ENCODE measurements around the gene LTBP3. TPM values are rescaled to one million over a fixed set of nuclear protein-coding genes. Genes with fewer than 3 reads are reported as not detected.

Gene LTBP3
- total and polyA plus RNA-seq, 10 donors: 20.6 to 137 (median 87.5) TPM

DNA sequence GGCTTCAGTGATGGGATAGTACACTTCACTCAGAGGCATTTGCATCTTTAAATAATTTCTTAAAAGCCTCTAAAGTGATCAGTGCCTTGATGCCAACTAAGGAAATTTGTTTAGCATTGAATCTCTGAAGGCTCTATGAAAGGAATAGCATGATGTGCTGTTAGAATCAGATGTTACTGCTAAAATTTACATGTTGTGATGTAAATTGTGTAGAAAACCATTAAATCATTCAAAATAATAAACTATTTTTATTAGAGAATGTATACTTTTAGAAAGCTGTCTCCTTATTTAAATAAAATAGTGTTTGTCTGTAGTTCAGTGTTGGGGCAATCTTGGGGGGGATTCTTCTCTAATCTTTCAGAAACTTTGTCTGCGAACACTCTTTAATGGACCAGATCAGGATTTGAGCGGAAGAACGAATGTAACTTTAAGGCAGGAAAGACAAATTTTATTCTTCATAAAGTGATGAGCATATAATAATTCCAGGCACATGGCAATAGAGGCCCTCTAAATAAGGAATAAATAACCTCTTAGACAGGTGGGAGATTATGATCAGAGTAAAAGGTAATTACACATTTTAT is 54.7 kb downstream of the LTBP3 start:
- intact Hi-C loops (cut with DNase I; ENCODE audit: low total_unique reads): no loop called here
- Histone ChIP-seq H3K27me3 (replicated peaks in 1 of 7) (no peaks in the 10 kb centered on the region), H3K36me3 (peaks cover 0 to 62% (median 52%) of the 10 kb centered on the region in 6 donors), H3K27ac (peak overlapping the region in 7 of 8 donors; percentile 96 to 100 (median 99)), H3K4me3 (peak overlapping the region; percentile 67 to 93 (median 81)), H3K4me1 (peaks cover 31 to 65% (median 48%) of the 10 kb centered on the region in 6 donors), H3K9me3 (no peaks in the 10 kb centered on the region)
- no peak for DNase-seq
- TF ChIP-seq, protein P1, sequence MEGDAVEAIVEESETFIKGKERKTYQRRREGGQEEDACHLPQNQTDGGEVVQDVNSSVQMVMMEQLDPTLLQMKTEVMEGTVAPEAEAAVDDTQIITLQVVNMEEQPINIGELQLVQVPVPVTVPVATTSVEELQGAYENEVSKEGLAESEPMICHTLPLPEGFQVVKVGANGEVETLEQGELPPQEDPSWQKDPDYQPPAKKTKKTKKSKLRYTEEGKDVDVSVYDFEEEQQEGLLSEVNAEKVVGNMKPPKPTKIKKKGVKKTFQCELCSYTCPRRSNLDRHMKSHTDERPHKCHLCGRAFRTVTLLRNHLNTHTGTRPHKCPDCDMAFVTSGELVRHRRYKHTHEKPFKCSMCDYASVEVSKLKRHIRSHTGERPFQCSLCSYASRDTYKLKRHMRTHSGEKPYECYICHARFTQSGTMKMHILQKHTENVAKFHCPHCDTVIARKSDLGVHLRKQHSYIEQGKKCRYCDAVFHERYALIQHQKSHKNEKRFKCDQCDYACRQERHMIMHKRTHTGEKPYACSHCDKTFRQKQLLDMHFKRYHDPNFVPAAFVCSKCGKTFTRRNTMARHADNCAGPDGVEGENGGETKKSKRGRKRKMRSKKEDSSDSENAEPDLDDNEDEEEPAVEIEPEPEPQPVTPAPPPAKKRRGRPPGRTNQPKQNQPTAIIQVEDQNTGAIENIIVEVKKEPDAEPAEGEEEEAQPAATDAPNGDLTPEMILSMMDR (IDR thresholded peaks at IDR 0.05 in 8 of 11, conservative IDR thresholded peaks at IDR 0.05 in 3 of 11): no peak
- TF ChIP-seq POLR2A (IDR thresholded peaks at IDR 0.05): peak in 1 of 3 donors; percentile 43
- WGBS, 5 donors: 1 to 3% (median 2%) methylated on average over 3 of the region's 3 CpGs

DNA sequence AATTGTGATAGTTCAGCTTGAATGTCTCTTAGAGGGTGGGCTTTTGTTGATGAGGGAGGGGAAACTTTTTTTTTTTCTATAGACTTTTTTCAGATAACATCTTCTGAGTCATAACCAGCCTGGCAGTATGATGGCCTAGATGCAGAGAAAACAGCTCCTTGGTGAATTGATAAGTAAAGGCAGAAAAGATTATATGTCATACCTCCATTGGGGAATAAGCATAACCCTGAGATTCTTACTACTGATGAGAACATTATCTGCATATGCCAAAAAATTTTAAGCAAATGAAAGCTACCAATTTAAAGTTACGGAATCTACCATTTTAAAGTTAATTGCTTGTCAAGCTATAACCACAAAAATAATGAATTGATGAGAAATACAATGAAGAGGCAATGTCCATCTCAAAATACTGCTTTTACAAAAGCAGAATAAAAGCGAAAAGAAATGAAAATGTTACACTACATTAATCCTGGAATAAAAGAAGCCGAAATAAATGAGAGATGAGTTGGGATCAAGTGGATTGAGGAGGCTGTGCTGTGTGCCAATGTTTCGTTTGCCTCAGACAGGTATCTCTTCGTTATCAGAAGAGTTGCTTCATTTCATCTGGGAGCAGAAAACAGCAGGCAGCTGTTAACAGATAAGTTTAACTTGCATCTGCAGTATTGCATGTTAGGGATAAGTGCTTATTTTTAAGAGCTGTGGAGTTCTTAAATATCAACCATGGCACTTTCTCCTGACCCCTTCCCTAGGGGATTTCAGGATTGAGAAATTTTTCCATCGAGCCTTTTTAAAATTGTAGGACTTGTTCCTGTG is 55.4 kb downstream of the LTBP3 start:
- DNase-seq: no peak
- Histone ChIP-seq H3K4me3 (peak overlapping the region; percentile 67 to 93 (median 81)), H3K27ac (peak overlapping the region in 7 of 8 donors; percentile 96 to 100 (median 99)), H3K4me1 (peaks cover 31 to 58% (median 47%) of the 10 kb centered on the region in 6 donors), H3K27me3 (replicated peaks in 1 of 7) (no peaks in the 10 kb centered on the region), H3K9me3 (no peaks in the 10 kb centered on the region), H3K36me3 (peaks cover 0 to 62% (median 52%) of the 10 kb centered on the region in 6 donors)
- whole genome bisulfite sequencing, 5 donors: 0 to 1% (median 0%) methylated on average over 6 of the region's 6 CpGs
- intact Hi-C loops (cut with DNase I; ENCODE audit: low total_unique reads): no loop called here
- TF ChIP-seq POLR2A (IDR thresholded peaks at IDR 0.05): peak in 2 of 3 donors; percentile 49 to 70
- TF ChIP-seq, protein P1 (IDR thresholded peaks at IDR 0.05 in 8 of 11, conservative IDR thresholded peaks at IDR 0.05 in 3 of 11): no peak
- peak in 1 of 3 donors; percentile 95 for TF ChIP-seq POLR2AphosphoS5 (IDR thresholded peaks at IDR 0.05)

DNA sequence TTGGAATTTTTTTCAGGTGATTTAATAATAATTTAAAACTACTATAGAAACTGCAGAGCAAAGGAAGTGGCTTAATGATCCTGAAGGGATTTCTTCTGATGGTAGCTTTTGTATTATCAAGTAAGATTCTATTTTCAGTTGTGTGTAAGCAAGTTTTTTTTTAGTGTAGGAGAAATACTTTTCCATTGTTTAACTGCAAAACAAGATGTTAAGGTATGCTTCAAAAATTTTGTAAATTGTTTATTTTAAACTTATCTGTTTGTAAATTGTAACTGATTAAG is 55.9 kb downstream of the LTBP3 start:
- H3K27me3 ChIP-seq (replicated peaks in 1 of 7): no peaks in the 10 kb centered on the region
- no peaks in the 10 kb centered on the region for H3K9me3 ChIP-seq
- TF ChIP-seq POLR2A (IDR thresholded peaks at IDR 0.05): no peak
- no peak for TF ChIP-seq POLR2AphosphoS5 (IDR thresholded peaks at IDR 0.05)
- TF ChIP-seq, protein P1 (IDR thresholded peaks at IDR 0.05 in 8 of 11, conservative IDR thresholded peaks at IDR 0.05 in 3 of 11): no peak
- H3K36me3 ChIP-seq: peaks cover 0 to 62% (median 52%) of the 10 kb centered on the region in 6 donors
- H3K4me1 ChIP-seq: peaks cover 27 to 53% (median 41%) of the 10 kb centered on the region in 6 donors
- intact Hi-C loops (cut with DNase I; ENCODE audit: low total_unique reads): no loop called here
- peak overlapping the region; percentile 67 to 93 (median 81) for H3K4me3 ChIP-seq
- H3K27ac ChIP-seq: peak overlapping the region; percentile 95 to 100 (median 98)
- no peak for DNase-seq

Measured in spleen (tissue), 11 donors.